HUDEP-2 (cell line): Measurements from ENCODE around the gene TUFM.
A peak's percentile ranks its signal among the peaks of the same experiment; 100 is the strongest.
"Not testable (repeated sequence)": the region's sequence is repeated elsewhere in the genome, so short reads cannot be mapped to it uniquely, and the experiment has no call there.

Source experiments
- DNase-seq, 76 experiments: peaks; one replicate each; lab custom pipeline; 2025; ENCODE audit not compliant: unreplicated experiment in 76 of 76; lab: John Stamatoyannopoulos, UW

TUFM gene

DNA sequence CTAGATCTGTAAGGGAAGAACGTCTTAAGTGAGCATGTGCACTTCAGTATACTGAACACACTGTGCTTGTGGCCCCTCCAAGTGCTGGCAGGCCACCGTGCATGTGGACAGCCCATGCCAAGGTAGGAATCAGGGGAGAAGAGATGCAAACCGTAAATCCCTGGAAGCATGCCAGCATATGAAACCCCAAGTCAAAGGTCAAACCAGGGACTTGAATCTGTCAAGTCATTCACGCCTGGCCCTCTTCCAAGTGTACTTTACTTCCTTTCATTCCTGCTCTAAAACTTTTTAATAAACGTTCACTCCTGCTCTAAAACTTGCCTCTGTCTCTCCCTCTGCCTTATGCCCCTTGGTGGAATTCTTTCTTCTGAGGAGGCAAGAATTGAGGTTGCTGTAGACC is 26.1 kb downstream of the TUFM start:
- peak in 44 of 76 experiments; percentile 2 to 73 (median 24) for DNase-seq

DNA sequence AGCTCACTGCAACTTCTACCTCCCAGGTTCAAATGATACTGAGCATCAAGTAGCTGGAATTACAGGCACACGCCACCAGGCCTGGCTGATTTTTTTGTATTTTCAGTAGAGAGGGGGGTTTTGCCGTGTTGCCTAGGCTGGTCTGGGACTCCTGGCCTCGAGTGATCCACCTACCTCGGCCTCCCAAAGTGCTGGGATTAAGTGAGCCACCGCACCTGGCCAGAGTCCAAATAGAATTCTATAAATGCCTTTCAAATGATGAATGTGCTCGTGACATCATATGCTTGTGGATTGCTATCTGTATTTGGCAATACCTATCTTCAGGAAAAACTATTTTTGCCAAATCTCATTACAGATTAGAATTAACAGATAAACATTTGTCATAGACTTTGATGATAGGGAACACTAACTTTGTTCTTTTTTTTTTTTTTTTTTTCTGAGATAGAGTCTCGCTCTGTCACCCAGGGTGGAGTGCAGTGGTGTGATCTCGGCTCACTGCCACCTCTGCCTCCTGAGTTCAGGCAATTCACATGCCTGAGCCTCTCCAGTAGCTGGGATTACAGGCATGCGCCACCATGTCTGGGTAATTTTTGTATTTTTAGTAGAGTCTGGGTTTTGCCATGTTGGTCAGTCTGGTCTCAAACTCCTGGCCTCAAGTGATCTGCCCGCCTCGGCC is 38.6 kb downstream of the TUFM start:
- not testable (repeated sequence) for DNase-seq

GRCh38 chr16:28802235-28803019 is 43.7 kb downstream of the TUFM start:
- DNase-seq, result peak in 66 of 76 experiments; percentile 2 to 76 (median 50)
